Testis (tissue), 2 donors: ENCODE data around the gene CSRP2.

Source experiments
- CTCF ChIP-seq, 3 experiments: fragments of 450-650 bp in 2 of 3; fragments of 200-600 bp in 1 of 3; sonication (generic) in 1 of 3; IDR thresholded peaks; one replicate each; pipeline ENCODE4 v1.5.1; 2016 to 2019; ENCODE audit warnings: antibody characterized with exemption in 3 of 3, mild to moderate bottlenecking in 2 of 3, moderate library complexity in 1 of 3
- POLR2A ChIP-seq: fragments of 450-650 bp; IDR thresholded peaks from one replicate; pipeline ENCODE4 v1.6.1; 2017; ENCODE audit warnings: antibody characterized with exemption, mild to moderate bottlenecking, moderate library complexity

GRCh38 chr12:76859611-76860010 is 19.2 kb downstream of the CSRP2 start:
- TF ChIP-seq CTCF (IDR thresholded peaks at IDR 0.05), result no peak
- TF ChIP-seq POLR2A, result no peak
